GM18951 (cell line): ENCODE data around the gene NOMO2.
"Not testable (repeated sequence)": the region's sequence is repeated elsewhere in the genome, so short reads cannot be mapped to it uniquely, and the experiment has no call there.

Experiments used
- POLR2A ChIP-seq: IDR thresholded peaks from 4 replicates; pipeline ENCODE4 v1.6.1; 2011; ENCODE audit warnings: mild to moderate bottlenecking; ENCODE audit not compliant: insufficient read length, insufficient read depth; ENCODE audit errors: extremely low read depth
- in situ Hi-C: fragments of 300-500 bp; cut with MboI; formaldehyde crosslinking; loops from one replicate; pipeline ENCODE4 v1.12.0; 2022; ENCODE audit warnings: low sequenced_read_pairs, mixed read lengths, inconsistent platforms; ENCODE audit not compliant: unreplicated experiment

NOMO2 gene

DNA sequence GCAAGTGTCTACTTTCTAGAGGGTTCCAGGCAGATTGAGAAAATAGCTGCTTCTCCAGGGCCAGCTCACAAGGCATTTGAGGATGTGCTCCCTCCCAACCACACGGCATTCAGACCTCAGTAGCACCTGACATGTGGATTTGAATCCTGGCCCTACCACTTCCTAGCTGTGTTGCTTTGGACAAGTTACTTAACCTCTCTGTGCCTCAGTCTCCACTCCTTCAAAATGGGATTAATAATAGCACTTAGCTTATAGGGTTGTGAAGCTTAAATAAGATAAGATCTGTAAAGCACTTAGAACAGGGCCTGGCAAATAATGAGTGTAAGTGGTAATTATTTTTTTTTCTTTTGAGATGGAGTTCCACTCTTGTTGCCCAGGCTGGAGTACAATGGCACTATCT lies 21.0 kb upstream of the NOMO2 start:
- TF ChIP-seq POLR2A = no peak
- in situ Hi-C loops = no loop called here

DNA sequence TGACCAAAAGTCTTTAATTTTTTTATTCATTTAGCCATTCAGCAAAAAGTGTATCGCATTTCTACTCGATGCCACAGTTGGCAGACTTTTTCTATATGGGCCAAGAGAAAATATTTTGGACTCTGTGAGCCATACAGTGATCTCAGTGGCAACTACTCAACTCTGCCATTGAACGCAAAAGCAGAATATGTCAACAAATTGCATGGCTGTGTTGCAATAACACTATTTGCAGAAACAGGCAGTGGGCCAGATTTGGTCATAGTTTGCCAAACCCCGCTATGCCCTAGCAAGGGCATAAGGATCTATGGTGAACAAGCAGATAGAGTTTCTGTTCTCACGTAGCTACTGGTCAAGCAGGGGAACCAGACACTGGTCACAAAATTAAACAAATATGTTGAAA lies 18.5 kb upstream of the NOMO2 start:
- in situ Hi-C loops = not testable (repeated sequence)

DNA sequence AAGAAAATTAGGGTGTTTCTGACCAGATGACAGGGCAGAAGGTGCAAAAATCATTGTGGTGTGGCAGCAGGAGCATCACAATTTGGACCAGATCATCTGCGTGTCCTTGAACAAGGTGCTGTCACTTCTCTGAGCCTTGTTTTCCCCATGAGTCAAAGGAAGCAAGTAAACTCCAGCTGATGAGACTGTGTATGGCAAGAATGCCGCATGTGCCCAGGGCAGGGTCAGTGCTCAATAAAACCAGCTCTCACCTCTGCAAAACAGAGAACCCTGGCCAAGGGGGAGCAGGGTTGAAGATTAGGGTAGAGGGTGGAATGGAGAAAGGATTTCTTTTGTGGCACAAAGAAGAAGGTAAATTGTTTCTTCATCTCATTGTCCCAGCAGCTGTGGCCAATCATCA lies 17.4 kb upstream of the NOMO2 start:
- in situ Hi-C loops = not testable (repeated sequence)

DNA sequence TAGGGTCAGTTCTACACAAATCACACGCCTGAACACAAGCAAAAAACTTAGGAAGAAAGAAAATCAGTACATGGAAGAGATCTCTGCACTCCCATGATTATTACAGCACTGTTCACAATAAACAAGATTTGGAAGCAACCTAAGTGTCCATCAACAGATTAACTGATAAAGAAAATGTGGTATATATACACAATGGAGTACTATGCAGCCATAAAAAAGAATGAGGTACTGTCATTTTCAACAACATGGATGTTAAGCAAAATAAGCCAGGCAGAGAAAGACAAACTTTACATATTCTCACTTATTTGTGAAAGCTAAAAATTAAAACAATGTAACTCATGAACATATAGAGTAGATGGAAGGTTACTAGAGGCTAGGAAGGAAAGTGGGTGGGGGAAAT lies 16.0 kb upstream of the NOMO2 start:
- in situ Hi-C loops = not testable (repeated sequence)

GRCh38 chr16:18575945-18576344 lies 14.0 kb upstream of the NOMO2 start:
- in situ Hi-C loops = not testable (repeated sequence)

- in situ Hi-C loops = not testable (repeated sequence)
Observed at GRCh38 chr16:18575298-18575917, 13.5 kb upstream of the NOMO2 start.

DNA sequence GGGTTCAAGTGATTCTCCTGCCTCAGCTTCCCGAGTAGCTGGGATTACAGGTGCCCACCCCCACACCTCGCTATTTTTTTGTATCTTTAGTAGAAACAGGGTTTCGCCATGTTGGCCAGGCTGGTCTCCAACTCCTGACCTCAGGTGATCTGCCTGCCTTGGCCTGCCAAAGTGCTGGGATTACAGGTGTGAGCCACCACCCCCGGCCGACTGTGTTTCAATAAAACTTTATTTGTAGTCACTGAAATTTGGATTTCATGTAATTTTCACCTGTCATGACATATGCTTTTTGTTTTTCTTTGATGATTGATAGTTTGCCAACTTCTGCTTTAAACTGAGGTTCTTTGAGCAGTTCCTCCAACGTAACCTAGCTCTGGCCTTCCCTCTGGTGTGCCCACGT lies 12.0 kb upstream of the NOMO2 start:
- in situ Hi-C loops = not testable (repeated sequence)

- in situ Hi-C loops = not testable (repeated sequence)
Observed at GRCh38 chr16:18572973-18573372, 11.1 kb upstream of the NOMO2 start.

GRCh38 chr16:18571307-18571850 lies 9.5 kb upstream of the NOMO2 start:
- in situ Hi-C loops = not testable (repeated sequence)

DNA sequence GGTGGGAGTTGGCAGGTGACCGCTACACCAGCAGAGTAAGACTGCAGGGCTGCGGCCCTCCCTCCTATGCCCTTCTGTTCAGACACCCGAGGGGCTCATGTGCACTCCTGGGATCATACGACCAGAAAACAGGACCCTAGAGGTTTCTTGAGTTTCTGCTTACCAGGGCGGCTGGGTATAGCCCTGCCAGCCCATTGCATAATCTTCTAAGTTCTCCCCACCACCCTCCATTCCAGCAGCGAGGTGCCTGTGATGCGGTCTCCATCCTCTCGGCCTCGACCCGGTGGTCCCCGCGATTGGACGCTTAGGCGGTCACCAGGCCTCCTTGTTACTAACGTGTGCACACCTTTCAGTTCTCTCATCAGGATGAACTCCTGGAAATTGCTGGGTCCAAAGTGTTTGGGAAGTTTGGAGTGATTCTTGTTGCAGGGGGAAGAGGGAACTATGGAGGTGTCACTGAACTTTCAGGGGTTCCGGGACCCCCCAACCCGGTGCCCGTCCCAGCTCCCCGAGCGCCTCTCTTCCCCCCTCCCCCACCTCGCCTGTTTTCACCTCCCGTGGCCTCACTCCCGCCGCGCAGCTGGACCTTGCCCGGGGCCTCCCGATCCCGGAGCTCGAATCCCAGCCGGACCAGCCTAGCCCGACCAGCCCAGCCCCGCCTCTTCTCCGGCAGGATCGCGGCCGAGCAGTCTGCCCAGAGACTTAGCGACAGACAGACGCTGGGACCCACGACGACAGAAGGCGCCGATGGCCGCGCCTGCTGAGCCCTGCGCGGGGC lies 8.8 kb upstream of the NOMO2 start:
- in situ Hi-C loops = not testable (repeated sequence)

DNA sequence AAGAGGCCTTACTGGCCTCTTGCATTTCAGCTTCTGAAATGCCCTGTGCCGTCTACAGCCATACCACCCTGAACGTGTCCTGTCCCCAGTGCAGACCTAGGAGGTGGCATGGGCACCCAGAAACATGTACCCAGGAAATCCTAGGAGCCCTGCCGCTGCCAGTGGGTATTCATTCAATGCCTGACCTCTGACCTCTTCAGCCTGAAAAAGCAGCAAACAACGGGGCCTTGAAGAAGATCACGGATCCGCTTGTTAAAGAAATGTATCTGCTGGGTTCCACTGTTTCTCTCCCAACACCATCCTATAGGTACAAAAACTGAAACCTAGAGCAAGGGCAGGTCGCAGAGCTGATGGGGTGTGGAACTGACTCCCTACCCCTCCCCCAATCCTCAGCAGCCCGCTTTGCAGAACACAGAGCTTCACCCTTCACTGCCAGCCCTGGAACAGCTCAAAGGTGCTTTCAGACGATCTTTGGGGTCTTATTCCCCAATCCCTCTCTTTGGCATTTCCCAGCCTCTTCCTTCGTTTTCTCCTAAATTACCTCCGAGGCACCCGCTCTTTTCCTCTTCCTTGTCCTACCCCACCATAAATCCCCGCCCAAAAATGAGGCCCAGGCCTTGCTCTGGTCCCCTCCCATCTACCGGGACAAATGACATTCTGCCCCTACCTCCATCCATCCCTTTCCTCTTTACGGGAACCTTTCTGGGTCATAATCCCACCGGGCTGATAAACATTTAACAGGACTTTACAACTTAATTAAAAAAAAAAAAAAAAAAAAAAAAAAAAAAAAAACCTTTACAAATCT lies 1.3 kb downstream of the NOMO2 start:
- in situ Hi-C loops = not testable (repeated sequence)

- in situ Hi-C loops = not testable (repeated sequence)
Observed at GRCh38 chr16:18553671-18554070, 8.2 kb downstream of the NOMO2 start.

DNA sequence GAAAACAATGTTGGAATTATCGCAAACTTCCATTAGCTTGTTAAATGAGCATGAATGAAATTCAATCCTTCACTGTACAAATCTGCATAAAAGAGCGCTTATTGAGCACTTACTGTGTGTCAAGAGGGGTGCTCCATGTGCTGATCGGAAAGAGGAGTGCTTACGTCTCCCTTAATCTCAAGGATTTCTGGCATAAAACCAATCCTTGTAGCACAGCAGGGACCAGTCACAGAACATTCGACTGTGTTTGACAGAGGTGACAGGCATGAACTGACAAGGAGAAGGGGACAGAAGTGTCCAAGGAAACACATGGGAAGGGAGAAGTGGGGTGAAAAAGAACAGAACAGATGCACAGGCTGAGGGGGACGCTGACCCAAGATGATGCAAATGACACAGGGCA lies 14.5 kb downstream of the NOMO2 start:
- in situ Hi-C loops = not testable (repeated sequence)

- in situ Hi-C loops = not testable (repeated sequence)
Observed at GRCh38 chr16:18546853-18547252, 15.0 kb downstream of the NOMO2 start.

DNA sequence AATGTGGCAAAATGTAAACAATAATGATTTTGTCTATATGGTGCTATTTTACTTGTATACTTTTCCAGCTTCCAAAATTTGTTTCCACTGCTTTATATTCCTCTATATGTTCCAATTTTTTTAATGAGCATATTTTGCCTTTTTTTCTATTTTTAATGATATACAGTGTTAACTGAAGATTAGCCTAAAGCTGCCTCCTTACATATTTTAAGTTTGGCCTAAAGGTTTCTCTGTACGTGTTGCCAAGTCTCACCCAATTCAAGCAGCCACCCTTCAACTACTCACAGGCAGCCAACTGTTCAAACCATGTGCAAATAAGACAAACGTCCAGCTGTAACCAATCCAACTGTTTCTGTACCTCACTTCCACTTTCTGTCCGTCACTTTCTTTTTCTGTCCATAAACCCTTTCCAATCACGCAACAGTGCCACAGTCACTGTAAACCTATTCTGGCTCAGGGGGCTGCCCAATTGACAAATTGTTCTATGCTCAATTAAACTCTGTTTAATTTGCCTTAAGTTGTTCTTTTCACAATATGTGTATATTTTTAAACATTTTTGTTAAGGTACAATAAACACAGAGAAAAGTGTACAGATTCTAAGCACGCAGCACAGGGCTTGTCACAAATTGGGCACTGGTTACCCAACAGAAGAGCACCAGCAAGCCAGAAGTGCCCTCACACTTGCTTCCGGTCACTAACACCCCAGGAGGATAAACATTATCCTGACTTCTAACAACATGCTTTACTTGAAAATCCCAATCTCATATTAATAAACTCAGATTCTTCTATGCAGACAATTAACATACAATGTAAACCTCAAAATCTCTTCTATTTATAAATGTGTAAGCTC lies 17.4 kb downstream of the NOMO2 start:
- in situ Hi-C loops = not testable (repeated sequence)

DNA sequence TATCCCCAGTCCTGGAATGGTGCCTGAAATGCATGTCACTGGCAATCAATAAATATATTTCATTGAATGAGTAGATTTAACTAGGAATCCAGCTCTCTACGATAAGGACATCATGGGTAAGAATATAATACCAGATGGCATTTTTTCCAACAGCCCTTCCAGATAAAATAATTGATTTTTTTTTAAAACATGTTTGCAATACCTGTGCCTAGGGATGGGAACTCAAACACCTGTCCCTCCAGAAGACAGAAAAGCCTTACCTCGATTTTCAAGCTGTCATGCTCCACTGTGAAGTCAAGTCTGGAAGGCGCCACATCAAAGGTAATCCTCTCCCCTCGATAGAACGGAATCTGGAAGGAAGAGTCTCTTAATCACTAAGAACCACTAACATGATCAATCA lies 20.0 kb downstream of the NOMO2 start:
- in situ Hi-C loops = not testable (repeated sequence)

DNA sequence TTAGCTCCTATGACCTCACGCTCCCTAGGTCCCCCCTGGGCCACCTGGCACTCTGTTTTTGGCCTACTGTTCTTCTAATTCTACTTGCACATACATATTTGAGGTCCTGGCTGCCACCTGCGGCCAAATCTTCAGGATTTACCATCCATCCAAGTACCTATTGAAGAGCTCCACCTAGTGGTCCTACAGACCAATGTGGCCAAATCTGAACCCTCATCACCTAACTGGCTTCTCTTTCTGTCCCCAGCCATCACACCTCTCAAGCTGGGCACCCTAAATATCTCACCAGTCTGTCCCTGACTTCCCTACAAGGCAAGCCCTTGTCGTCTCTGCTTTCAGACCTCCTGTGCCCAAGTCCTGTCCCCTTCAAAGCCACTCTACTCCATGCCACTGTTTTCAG lies 24.9 kb downstream of the NOMO2 start:
- in situ Hi-C loops = not testable (repeated sequence)

- in situ Hi-C loops = not testable (repeated sequence)
Observed at GRCh38 chr16:18535519-18536168, 26.3 kb downstream of the NOMO2 start.

- in situ Hi-C loops = not testable (repeated sequence)
Observed at GRCh38 chr16:18534308-18534707, 27.6 kb downstream of the NOMO2 start.
